Measurements from ENCODE around the gene SRC. TPM values are rescaled to one million over a fixed set of nuclear protein-coding genes. Genes with fewer than 3 reads are reported as not detected.
A peak's percentile ranks its signal among the peaks of the same experiment; 100 is the strongest.

The SRC gene
- total and polyA plus RNA-seq, 2 donors: 26.9 to 53.2 TPM

DNA sequence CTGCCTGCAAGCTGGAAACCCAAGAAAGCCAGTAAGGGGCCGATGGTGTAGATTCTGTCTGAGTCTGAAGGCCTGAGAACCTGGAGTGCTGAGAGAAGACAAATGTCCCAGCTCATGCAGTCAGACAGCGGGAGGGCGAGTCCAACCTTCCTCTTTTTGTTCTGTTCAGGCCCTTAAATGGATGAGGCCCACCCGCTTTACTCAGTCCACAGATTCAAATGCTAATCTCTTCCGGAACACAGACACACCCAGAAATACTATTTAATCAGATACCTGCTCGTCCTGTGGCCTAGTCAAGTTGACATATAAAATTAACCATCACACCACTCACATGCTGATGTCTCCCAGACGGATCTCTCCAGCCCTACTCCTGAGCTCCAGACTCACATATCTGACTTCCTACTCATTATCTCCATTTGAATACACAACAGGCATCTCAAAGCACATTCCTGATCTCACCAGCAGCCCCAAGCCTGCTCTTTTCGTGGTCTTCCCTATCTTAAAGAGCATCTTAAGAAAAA lies 26.7 kb upstream of the SRC start:
- Histone ChIP-seq H3K36me3 (ENCODE audit: insufficient read depth) (no peaks in the 10 kb centered on the region), H3K4me3 (ENCODE audit: low read depth, low read length) (no peak overlapping the region), H3K4me1 (ENCODE audit: insufficient read depth) (no peaks in the 10 kb centered on the region), H3K27ac (ENCODE audit: low read depth) (no peak overlapping the region)
- DNase-seq (ENCODE audit: extremely low spot score): no peak
- 58% methylated on average over 8 of the region's 8 CpGs for WGBS

DNA sequence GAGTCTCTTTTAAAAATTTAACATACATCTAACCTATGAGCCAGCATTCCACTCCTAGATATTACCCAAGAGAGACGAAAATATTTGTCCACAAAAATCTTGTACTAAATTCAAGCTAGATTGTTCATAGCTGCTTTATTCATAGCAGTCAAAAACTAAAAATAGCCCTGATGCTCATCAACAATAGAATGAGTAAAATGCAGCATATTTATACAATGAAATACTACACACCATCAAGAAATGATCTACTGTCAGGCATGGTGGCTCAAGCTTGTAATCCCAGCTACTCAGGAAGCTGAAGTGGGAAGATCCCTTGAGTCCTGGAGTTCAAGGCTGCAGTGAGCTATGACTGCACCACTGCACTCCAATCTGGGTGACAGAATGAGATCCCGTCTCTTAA lies 22.0 kb upstream of the SRC start:
- DNase-seq (ENCODE audit: extremely low spot score): no peak
- Histone ChIP-seq H3K4me3 (ENCODE audit: low read depth, low read length) (no peak overlapping the region), H3K36me3 (ENCODE audit: insufficient read depth) (no peaks in the 10 kb centered on the region), H3K27ac (ENCODE audit: low read depth) (no peak overlapping the region), H3K4me1 (ENCODE audit: insufficient read depth) (no peaks in the 10 kb centered on the region)
- 33% methylated on average over 2 of the region's 2 CpGs for WGBS

DNA sequence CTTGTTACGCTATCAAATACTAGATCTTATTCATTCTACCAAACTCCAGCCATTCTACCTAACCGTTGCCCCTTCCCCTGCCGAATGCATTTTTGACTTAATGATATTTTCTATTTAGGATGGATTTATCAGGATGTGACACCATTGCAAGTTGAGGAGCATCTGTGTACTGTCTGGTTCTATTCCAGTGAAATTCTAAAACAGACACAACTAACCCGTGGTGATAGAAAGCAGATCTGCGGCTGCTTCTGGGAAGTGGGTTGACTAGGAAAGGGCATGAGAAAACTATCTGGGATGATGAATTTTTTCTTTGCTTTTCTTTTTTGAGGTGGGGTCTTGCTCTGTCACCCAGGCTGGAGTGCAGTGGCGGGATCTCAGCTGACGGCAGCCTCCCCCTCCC lies 20.7 kb upstream of the SRC start:
- Histone ChIP-seq H3K27ac (ENCODE audit: low read depth) (no peak overlapping the region), H3K4me1 (ENCODE audit: insufficient read depth) (no peaks in the 10 kb centered on the region), H3K36me3 (ENCODE audit: insufficient read depth) (no peaks in the 10 kb centered on the region), H3K4me3 (ENCODE audit: low read depth, low read length) (no peak overlapping the region)
- DNase-seq (ENCODE audit: extremely low spot score): no peak
- 78% methylated on average over 7 of the region's 7 CpGs for WGBS

DNA sequence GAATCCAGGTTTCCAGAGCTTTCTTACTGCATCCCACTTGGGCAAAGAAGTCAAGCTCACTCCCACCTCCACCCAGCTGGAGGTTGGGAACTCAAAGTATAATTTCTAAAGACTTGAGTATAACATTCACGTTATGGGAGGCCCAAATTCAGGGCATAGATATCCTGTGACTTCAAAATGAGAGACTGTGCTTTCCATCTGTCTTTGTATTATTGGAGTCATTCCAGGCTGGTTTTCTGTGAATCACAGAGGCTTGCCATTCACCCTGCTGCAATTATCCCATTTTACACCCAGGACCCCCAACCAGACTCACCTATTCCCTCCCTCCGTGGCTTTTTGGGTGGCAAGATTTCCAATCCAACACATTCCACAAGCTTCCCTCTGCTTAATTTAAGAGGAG lies 19.3 kb upstream of the SRC start:
- no peak for DNase-seq (ENCODE audit: extremely low spot score)
- Histone ChIP-seq H3K36me3 (ENCODE audit: insufficient read depth) (no peaks in the 10 kb centered on the region), H3K27ac (ENCODE audit: low read depth) (no peak overlapping the region), H3K4me1 (ENCODE audit: insufficient read depth) (no peaks in the 10 kb centered on the region), H3K4me3 (ENCODE audit: low read depth, low read length) (no peak overlapping the region)
- 57% methylated on average over 2 of the region's 2 CpGs for WGBS

DNA sequence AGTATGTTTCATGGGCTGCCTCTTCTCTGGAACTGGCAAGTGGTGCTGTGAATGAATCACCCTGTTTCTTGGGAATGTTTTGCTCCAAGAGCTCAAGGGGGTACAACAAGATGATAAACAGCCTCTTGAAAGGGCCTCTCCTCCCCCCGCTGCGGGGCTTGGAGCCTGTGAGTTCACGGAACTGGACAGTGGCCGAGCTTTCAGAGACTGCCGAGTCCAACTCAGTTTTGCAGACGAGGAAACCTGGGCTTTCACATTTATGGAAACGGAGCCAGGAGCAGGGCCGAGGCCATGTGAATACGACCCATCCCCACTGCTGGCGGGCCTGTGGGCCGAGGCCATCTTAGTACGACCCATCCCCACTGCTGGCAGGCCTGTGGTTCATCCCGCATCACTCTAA lies 18.2 kb upstream of the SRC start:
- DNase-seq (ENCODE audit: extremely low spot score): no peak
- 35% methylated on average over 13 of the region's 13 CpGs for WGBS
- Histone ChIP-seq H3K4me1 (ENCODE audit: insufficient read depth) (no peaks in the 10 kb centered on the region), H3K4me3 (ENCODE audit: low read depth, low read length) (no peak overlapping the region), H3K27ac (ENCODE audit: low read depth) (peak overlapping the region; percentile 48), H3K36me3 (ENCODE audit: insufficient read depth) (no peaks in the 10 kb centered on the region)

DNA sequence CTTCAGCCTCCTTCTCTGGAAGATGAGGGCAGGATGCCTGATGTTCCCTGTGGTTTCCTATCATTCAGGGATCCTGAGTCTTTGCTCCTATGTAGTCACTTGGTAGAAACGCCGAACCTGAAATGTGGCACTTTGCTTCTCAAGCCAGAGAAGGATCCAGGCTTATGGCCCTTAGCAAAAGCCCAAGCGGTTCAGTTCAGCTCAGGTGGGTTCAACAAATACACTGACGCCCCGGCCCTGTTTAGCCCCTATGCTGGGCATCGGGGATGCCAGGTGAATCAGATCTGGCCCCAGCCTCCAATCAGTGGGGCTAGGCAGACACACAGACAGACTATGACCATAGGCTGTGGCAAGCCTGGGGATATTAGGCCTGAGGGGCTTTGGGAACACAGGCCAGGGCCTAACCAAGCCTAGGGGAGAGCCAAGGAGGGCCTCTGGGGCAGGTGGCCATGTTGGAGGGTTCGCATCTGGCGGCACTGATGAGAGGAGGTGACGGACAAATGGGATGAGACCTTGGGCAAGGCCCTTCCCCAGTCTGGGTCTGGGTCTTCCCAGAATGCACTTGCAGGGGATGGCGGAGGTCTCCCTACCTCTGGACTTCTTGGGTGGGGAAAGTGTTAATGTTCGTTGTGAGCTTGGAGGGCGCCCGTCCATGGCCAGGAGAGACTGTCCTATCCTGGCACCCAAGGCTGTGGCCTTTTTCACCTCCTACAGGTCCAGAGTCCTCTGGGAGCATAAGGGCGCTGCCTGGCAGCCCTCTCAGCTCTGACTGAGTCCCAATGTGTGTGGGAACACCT lies 17.6 kb upstream of the SRC start:
- Histone ChIP-seq H3K4me3 (ENCODE audit: low read depth, low read length) (no peak overlapping the region), H3K4me1 (ENCODE audit: insufficient read depth) (no peaks in the 10 kb centered on the region), H3K27ac (ENCODE audit: low read depth) (peak overlapping the region; percentile 48), H3K36me3 (ENCODE audit: insufficient read depth) (no peaks in the 10 kb centered on the region)
- DNase-seq (ENCODE audit: extremely low spot score): no peak
- 87% methylated on average over 14 of the region's 14 CpGs for WGBS

DNA sequence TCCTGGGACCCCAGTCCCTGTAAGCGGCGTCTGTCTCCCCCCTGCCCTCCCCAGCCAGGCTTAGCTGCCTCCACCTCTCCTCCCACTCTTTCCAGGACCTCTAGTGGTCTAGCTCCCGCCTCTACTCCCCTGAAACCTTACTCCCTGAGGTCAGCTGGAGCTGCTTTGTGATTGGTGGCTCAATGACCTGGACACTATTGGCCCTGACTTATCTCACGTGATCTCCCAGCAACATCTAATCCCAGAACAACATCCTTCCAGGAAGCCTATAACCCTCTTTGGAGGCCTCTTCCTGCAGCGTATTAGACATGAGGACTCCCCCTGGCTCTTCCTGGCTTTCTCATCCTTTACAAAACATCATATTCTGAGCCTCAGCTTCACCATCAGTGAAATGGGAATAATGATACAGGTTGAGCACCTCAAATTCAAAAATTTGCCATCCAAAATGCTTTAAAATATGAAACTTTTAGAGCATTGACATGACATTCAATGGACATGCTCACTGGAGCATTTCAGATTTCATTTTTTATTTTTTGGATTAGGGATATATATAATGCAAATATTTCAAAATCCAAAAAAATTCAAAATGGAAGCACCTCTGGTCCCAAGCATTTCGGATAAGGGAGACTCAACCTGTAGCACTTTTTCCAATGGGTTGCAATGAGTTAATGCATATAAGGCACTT lies 16.3 kb upstream of the SRC start:
- WGBS: 76% methylated on average over 6 of the region's 6 CpGs
- no peaks in the 10 kb centered on the region for H3K36me3 ChIP-seq (ENCODE audit: insufficient read depth)
- no peaks in the 10 kb centered on the region for H3K4me1 ChIP-seq (ENCODE audit: insufficient read depth)
- DNase-seq (ENCODE audit: extremely low spot score): no peak
- no peak overlapping the region for H3K4me3 ChIP-seq (ENCODE audit: low read depth, low read length)
- H3K27ac ChIP-seq (ENCODE audit: low read depth): no peak overlapping the region

DNA sequence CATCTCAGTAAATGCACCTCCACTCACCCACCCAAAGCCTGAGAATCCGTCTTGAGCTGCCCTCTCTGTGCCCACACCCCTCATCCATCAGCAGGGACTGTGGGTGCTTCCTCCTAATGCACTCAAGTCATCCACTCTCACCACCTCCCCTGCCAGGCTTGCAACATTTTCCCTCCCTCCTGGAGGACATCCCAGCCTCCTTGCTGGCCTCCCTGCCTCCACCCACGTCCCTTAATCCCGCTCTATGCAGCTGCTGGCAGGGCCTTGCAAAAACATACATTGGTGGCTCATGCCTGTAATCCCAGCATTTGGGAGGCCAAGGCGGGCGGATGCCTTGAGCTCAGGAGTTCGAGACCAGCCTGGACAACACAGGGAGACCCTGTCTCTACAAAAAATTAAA lies 15.6 kb upstream of the SRC start:
- Histone ChIP-seq H3K36me3 (ENCODE audit: insufficient read depth) (no peaks in the 10 kb centered on the region), H3K4me1 (ENCODE audit: insufficient read depth) (no peaks in the 10 kb centered on the region), H3K4me3 (ENCODE audit: low read depth, low read length) (no peak overlapping the region), H3K27ac (ENCODE audit: low read depth) (no peak overlapping the region)
- DNase-seq (ENCODE audit: extremely low spot score): no peak
- 90% methylated on average over 6 of the region's 6 CpGs for WGBS

DNA sequence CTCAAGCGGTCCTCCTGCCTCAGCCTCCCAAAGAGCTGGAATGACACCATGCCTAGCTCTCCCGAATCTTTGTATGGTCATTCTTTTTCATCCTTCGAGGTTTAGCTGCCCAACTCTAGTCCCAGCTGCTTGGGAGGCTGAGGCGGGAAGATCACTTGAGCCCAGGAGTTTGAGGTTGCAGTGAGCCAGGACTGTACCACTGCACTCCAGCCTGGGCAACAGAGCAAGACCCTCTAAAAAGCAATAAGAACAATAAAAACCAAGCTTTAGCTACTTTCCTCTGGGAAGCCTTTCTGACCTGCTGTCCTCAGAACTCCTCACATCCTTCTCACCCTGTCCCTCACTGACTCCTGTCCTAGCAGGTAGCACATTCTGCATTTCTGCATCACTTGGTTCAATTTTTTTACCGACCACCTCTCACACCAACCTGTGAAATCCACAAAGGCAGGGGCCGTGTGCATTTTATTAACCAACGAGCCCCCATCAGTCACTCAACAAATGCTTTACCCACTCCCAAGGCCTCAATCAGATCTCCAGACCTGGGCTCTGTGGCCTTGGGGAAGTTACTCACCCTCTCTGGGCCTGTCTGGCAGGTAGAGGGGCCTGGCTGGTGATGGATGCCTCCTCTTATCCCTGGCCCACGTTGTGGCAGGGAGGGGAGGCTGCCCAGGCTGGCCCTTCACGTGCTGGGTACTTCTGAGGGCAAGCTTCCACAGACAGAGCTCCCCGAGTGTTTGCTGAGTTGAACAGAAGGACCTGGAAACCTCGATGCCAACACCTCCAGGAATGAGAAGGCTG lies 14.7 kb upstream of the SRC start:
- H3K4me1 ChIP-seq (ENCODE audit: insufficient read depth): no peaks in the 10 kb centered on the region
- peak overlapping the region; percentile 35 for H3K27ac ChIP-seq (ENCODE audit: low read depth)
- WGBS: 76% methylated on average over 11 of the region's 11 CpGs
- H3K4me3 ChIP-seq (ENCODE audit: low read depth, low read length): no peak overlapping the region
- H3K36me3 ChIP-seq (ENCODE audit: insufficient read depth): no peaks in the 10 kb centered on the region
- DNase-seq (ENCODE audit: extremely low spot score): no peak

DNA sequence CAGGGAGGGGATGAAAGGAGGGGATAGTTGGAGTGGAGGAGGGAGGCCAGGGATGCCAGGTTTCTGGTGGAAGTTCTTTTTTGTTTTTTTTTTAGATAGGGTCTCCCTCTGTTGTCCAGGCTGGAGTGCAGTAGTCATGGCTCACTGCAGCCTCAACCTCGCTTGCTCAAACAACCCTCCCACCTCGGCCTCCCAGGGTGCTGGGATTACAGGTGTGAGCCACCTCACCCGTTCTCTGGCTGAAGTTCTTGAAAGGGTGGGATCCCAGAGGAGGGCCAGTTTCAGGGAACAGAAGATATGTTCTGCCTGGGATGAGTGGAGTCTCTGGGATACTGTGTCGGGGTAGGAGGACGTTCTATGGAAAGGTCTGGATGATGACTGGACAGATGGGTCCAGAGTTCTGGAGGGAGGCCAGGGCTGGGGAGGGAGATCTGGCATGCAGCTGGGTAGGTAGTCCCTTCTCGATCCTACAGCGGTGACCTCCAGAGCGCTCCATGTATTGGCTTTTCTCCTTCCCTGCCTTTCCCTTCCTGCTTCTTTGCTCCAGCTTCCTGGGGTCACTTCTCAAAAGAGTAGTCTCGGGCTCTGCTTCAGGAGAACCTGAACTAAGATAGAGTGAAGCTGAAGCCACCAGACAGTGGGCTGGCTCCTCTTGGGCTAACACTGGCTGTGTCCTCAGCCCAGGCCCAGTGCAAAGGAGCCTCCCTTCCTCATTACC lies 12.7 kb upstream of the SRC start:
- Histone ChIP-seq H3K27ac (ENCODE audit: low read depth) (no peak overlapping the region), H3K36me3 (ENCODE audit: insufficient read depth) (no peaks in the 10 kb centered on the region), H3K4me1 (ENCODE audit: insufficient read depth) (no peaks in the 10 kb centered on the region), H3K4me3 (ENCODE audit: low read depth, low read length) (no peak overlapping the region)
- no peak for DNase-seq (ENCODE audit: extremely low spot score)
- 88% methylated on average over 9 of the region's 9 CpGs for WGBS

DNA sequence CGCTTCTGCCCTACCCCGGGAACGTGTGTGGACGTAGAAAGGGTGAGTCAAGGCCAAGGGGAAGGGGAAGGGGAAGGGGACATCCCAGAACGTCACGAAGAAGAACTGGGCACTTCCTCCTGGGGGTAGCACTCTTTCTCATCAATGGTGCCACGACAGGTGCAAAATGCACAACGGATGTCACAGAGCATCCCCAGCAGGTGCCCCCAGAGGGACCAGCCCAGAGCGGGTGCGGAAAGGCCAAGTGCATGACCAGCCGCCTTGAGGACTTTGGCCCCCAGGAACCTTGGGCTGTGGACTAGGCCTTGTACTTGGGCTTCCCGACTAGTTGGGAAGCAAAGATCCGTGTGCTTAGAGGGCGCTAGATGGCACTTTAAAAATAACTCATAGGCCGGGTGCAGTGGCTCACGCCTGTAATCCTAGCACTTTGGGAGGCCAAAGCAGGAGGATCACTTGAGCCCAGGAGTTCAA lies 12.1 kb upstream of the SRC start:
- Histone ChIP-seq H3K36me3 (ENCODE audit: insufficient read depth) (no peaks in the 10 kb centered on the region), H3K4me1 (ENCODE audit: insufficient read depth) (no peaks in the 10 kb centered on the region), H3K27ac (ENCODE audit: low read depth) (no peak overlapping the region), H3K4me3 (ENCODE audit: low read depth, low read length) (no peak overlapping the region)
- WGBS: 89% methylated on average over 16 of the region's 16 CpGs
- DNase-seq (ENCODE audit: extremely low spot score): no peak

DNA sequence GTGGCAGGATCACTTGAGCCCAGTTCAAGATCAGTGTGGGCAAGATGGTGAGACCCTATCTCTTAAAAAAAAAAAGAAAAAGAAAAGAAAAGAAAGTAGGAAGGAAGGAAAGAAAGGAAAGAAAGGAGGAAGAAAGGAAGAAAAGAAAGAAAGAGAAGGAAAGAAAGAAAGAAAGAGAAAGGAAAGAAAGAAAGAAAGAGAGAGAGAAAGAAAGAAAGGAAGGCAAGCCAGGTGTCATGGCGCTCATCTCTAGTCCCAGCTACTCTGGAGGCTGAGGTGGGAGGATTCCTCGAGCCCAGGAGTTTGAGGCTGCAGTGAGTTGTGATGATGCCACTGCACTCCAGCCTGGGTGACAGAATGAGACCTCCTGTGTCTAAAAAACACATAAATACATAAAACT lies 11.5 kb upstream of the SRC start:
- DNase-seq (ENCODE audit: extremely low spot score): no peak
- H3K4me1 ChIP-seq (ENCODE audit: insufficient read depth): peaks cover under 1% of the 10 kb centered on the region

More for the DNA sequence above, 11.5 kb upstream of the SRC start:
- WGBS: 99% methylated on average over 2 of the region's 2 CpGs
- Histone ChIP-seq H3K4me3 (ENCODE audit: low read depth, low read length) (no peak overlapping the region), H3K36me3 (ENCODE audit: insufficient read depth) (no peaks in the 10 kb centered on the region), H3K27ac (ENCODE audit: low read depth) (no peak overlapping the region)
